C4-2B (cell line): ENCODE data around the gene FMO5.

Source experiments
- ZFX ChIP-seq: fragments of 450-650 bp; IDR thresholded peaks from 2 replicates; pipeline ENCODE4 v1.6.1; 2017
- TF ChIP-seq, protein P1 (sequence below): fragments of 450-650 bp; conservative IDR thresholded peaks from 2 replicates; pipeline ENCODE4 v1.5.1; 2017; ENCODE audit warnings: mild to moderate bottlenecking

DNA sequence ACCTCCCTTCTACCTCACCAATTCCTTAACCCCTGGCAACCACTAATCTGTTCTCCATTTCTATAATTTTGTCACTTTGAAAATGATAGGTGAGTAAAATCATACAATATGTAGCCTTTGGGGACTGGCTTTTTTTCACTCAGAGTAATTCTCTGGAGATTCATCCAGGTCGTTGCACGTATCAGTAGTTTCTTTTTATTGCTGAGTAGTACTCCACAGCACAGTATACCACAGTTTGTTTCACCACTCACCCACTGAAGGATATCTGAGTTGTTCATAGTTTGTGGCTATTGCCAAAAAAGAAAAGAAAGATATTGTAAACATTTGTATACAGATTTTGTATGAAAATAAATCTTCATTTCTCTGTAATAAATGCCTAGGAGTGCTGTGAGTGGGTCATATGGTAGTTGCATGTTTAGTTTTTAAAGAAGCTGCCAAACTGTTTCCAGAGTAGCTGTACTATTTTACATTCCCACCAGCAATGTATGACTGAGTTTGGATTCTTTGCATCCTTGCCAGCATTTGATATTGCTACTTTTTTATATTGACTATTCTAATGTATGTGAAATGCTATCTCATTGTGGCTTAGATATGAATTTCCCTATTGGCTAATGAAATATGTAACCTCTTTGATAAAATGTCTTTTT, 21.0 kb upstream of the FMO5 start:
- TF ChIP-seq, protein P1, sequence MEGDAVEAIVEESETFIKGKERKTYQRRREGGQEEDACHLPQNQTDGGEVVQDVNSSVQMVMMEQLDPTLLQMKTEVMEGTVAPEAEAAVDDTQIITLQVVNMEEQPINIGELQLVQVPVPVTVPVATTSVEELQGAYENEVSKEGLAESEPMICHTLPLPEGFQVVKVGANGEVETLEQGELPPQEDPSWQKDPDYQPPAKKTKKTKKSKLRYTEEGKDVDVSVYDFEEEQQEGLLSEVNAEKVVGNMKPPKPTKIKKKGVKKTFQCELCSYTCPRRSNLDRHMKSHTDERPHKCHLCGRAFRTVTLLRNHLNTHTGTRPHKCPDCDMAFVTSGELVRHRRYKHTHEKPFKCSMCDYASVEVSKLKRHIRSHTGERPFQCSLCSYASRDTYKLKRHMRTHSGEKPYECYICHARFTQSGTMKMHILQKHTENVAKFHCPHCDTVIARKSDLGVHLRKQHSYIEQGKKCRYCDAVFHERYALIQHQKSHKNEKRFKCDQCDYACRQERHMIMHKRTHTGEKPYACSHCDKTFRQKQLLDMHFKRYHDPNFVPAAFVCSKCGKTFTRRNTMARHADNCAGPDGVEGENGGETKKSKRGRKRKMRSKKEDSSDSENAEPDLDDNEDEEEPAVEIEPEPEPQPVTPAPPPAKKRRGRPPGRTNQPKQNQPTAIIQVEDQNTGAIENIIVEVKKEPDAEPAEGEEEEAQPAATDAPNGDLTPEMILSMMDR: no peak
- TF ChIP-seq ZFX: no peak
